K562 (cell line): ENCODE results near the gene CEP43. TPM values are rescaled to one million over a fixed set of nuclear protein-coding genes. Genes with fewer than 3 reads are reported as not detected.

Source experiments
- MAFF ChIP-seq: IDR thresholded peaks from 2 replicates; pipeline ENCODE4 v1.6.1; 2012; ENCODE audit warnings: low read length, improper control_type of control experiment
- MTA2 ChIP-seq: fragments of 450-650 bp; IDR thresholded peaks from 2 replicates; pipeline ENCODE4 v1.6.1; 2016; ENCODE audit warnings: low read depth
- NR1H2 ChIP-seq: sonication (generic); formaldehyde crosslinking; IDR thresholded peaks from 2 replicates; pipeline ENCODE4 v1.4.0; 2020; ENCODE audit warnings: mild to moderate bottlenecking, missing genetic modification reagents
- OTX1 ChIP-seq: fragments of 450-650 bp; formaldehyde crosslinking; IDR thresholded peaks from 2 replicates; pipeline ENCODE4 v1.4.0; 2022; ENCODE audit warnings: mild to moderate bottlenecking
- SMARCA5 ChIP-seq: fragments of 450-650 bp; IDR thresholded peaks from 2 replicates; pipeline ENCODE4 v1.6.1; 2016
- TEAD4 ChIP-seq, 2 experiments: sonication (generic) in 1 of 2; formaldehyde crosslinking in 1 of 2; IDR thresholded peaks; 2 replicates each; pipeline versions ENCODE4 v1.6.1 to v1.8.0; 2012 to 2022; ENCODE audit warnings: borderline replicate concordance in 1 of 2, inconsistent platforms in 1 of 2, low read length in 1 of 2, mild to moderate bottlenecking in 1 of 2, missing genetic modification reagents in 1 of 2
- TRIM24 ChIP-seq, 2 experiments: fragments of 450-650 bp; IDR thresholded peaks; 2 replicates each; pipeline ENCODE4 v1.6.1; 2016
- ZNF695 ChIP-seq: fragments of 450-650 bp; formaldehyde crosslinking; IDR thresholded peaks from 2 replicates; pipeline ENCODE4 v1.4.0; 2020; ENCODE audit warnings: mild to moderate bottlenecking, moderate library complexity
- ZNF717 ChIP-seq: fragments of 250-450 bp; sonication (Bioruptor Pico); IDR thresholded peaks from 2 replicates; pipeline ENCODE4 v1.5.0; 2021
- polyA plus RNA-seq, 8 experiments: library from polyadenylated mRNA; depleted of rRNA in 4 of 8; stranded (reverse) in 5 of 8; unstranded in 3 of 8; fragments of >200 nt; fragmentation: Nextera tagmentation in 2 of 8; fragmentation: Illumina TruSeq in 1 of 8; extraction: Ambion mirVana in 2 of 8; extraction: Trizol in 1 of 8; gene quantifications; 2 replicates each; pipeline versions ENCODE4 v1.2.1 to v1.2.3, GENCODE V29; 2011 to 2014; ENCODE audit warnings: inconsistent platforms in 1 of 8, missing spikeins in 1 of 8
- total RNA-seq, 7 experiments: library from RNA; depleted of rRNA in 6 of 7; stranded (reverse); fragments of >200 nt in 6 of 7; fragmentation: Illumina TruSeq in 2 of 7; extraction: Trizol in 2 of 7; gene quantifications; 2 replicates each; pipeline versions ENCODE4 v1.2.1 to v1.2.3, GENCODE V29; 2011 to 2021; ENCODE audit warnings: low replicate concordance in 1 of 7
- TF ChIP-seq, protein P1 (sequence below): fragments of 250-450 bp; sonication (Bioruptor Pico); IDR thresholded peaks from 2 replicates; pipeline ENCODE4 v1.5.0; 2022; ENCODE audit warnings: mild to moderate bottlenecking
- TF ChIP-seq, protein P2 (sequence below), 2 experiments: fragments of 450-650 bp in 1 of 2; sonication (generic) in 1 of 2; formaldehyde crosslinking in 1 of 2; IDR thresholded peaks in 1 of 2; conservative IDR thresholded peaks in 1 of 2; 2 replicates each; pipeline versions ENCODE4 v1.6.1 to v1.8.1; 2016 to 2023; ENCODE audit warnings: mild to moderate bottlenecking in 2 of 2, moderate library complexity in 2 of 2, inconsistent platforms in 1 of 2, missing genetic modification reagents in 1 of 2
- TF ChIP-seq, protein P3 (sequence below), 2 experiments: fragments of 450-650 bp in 1 of 2; sonication (generic) in 1 of 2; formaldehyde crosslinking in 1 of 2; IDR thresholded peaks; 2 replicates each; pipeline versions ENCODE4 v1.7.1 to v1.9.0; 2016 to 2022; ENCODE audit warnings: inconsistent platforms in 1 of 2, mild to moderate bottlenecking in 1 of 2, missing genetic modification reagents in 1 of 2
- TF ChIP-seq, protein P4 (sequence below): sonication (generic); formaldehyde crosslinking; IDR thresholded peaks from 2 replicates; pipeline ENCODE4 v1.8.0; 2023; ENCODE audit warnings: mild to moderate bottlenecking, missing genetic modification reagents

Gene CEP43
- total and polyA plus RNA-seq, 9 of the 15 experiments (the other 6 are each of a cell fraction or from before 2014, with no cell fraction given) = 15.2 to 55.7 (median 47.4) TPM

DNA sequence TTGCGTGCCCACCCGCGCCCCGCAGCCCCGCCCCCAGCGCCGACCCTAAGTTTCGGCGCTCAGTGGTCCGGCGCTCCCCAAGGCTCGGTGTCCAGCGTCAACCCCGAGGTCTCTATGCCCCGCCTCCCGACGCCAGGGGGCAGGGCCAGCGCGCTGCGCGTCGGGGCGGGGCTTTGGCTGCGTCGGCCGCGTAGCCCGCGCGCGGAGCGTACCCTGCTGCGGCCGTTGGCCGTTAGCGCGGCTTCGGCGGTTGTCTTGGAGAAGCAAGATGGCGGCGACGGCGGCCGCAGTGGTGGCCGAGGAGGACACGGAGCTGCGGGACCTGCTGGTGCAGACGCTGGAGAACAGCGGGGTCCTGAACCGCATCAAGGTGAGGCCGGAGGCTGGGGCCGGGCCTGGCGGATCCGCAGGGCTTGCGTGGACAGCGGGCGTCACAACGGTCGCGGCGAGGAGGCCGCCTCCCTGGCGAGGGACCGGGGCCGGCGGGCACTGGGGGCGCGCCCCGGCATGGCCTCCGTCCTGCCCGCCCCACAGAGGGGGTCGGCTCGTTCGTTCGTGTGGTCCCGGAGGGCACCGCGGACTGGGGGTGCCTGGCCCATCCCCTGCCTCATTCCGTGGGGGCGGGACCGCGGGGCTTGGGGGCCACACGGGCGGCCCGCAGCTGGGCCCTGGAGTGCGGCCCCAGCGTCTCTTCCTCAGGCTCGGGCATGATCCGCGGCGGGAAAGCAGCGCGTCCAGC is at the start of gene CEP43 (continued):
- TF ChIP-seq, protein P1, sequence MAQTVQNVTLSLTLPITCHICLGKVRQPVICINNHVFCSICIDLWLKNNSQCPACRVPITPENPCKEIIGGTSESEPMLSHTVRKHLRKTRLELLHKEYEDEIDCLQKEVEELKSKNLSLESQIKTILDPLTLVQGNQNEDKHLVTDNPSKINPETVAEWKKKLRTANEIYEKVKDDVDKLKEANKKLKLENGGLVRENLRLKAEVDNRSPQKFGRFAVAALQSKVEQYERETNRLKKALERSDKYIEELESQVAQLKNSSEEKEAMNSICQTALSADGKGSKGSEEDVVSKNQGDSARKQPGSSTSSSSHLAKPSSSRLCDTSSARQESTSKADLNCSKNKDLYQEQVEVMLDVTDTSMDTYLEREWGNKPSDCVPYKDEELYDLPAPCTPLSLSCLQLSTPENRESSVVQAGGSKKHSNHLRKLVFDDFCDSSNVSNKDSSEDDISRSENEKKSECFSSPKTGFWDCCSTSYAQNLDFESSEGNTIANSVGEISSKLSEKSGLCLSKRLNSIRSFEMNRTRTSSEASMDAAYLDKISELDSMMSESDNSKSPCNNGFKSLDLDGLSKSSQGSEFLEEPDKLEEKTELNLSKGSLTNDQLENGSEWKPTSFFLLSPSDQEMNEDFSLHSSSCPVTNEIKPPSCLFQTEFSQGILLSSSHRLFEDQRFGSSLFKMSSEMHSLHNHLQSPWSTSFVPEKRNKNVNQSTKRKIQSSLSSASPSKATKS (CRISPR knock-in tag) = no peak
- TF ChIP-seq SMARCA5 = no peak
- TF ChIP-seq OTX1 = no peak
- TF ChIP-seq, protein P2, sequence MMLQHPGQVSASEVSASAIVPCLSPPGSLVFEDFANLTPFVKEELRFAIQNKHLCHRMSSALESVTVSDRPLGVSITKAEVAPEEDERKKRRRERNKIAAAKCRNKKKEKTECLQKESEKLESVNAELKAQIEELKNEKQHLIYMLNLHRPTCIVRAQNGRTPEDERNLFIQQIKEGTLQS (IDR thresholded peaks at IDR 0.05) = no peak
- TF ChIP-seq, protein P2 (CRISPR knock-in tag; conservative IDR thresholded peaks at IDR 0.05) = no peak
- TF ChIP-seq, protein P3, sequence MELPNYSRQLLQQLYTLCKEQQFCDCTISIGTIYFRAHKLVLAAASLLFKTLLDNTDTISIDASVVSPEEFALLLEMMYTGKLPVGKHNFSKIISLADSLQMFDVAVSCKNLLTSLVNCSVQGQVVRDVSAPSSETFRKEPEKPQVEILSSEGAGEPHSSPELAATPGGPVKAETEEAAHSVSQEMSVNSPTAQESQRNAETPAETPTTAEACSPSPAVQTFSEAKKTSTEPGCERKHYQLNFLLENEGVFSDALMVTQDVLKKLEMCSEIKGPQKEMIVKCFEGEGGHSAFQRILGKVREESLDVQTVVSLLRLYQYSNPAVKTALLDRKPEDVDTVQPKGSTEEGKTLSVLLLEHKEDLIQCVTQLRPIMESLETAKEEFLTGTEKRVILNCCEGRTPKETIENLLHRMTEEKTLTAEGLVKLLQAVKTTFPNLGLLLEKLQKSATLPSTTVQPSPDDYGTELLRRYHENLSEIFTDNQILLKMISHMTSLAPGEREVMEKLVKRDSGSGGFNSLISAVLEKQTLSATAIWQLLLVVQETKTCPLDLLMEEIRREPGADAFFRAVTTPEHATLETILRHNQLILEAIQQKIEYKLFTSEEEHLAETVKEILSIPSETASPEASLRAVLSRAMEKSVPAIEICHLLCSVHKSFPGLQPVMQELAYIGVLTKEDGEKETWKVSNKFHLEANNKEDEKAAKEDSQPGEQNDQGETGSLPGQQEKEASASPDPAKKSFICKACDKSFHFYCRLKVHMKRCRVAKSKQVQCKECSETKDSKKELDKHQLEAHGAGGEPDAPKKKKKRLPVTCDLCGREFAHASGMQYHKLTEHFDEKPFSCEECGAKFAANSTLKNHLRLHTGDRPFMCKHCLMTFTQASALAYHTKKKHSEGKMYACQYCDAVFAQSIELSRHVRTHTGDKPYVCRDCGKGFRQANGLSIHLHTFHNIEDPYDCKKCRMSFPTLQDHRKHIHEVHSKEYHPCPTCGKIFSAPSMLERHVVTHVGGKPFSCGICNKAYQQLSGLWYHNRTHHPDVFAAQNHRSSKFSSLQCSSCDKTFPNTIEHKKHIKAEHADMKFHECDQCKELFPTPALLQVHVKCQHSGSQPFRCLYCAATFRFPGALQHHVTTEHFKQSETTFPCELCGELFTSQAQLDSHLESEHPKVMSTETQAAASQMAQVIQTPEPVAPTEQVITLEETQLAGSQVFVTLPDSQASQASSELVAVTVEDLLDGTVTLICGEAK (IDR thresholded peaks at IDR 0.05) = no peak
- TF ChIP-seq, protein P3 (CRISPR knock-in tag; IDR thresholded peaks at IDR 0.05) = no peak
- TF ChIP-seq ZNF717 = no peak
- no peak for TF ChIP-seq MTA2
- no peak for TF ChIP-seq MAFF
- TF ChIP-seq, protein P4, sequence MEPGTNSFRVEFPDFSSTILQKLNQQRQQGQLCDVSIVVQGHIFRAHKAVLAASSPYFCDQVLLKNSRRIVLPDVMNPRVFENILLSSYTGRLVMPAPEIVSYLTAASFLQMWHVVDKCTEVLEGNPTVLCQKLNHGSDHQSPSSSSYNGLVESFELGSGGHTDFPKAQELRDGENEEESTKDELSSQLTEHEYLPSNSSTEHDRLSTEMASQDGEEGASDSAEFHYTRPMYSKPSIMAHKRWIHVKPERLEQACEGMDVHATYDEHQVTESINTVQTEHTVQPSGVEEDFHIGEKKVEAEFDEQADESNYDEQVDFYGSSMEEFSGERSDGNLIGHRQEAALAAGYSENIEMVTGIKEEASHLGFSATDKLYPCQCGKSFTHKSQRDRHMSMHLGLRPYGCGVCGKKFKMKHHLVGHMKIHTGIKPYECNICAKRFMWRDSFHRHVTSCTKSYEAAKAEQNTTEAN (CRISPR knock-in tag) = peak; percentile 63; the same call in 1 of the 2 replicates
- no peak for TF ChIP-seq NR1H2 (CRISPR knock-in tag)
- no peak; the same call in 1 of the 2 replicates for TF ChIP-seq TEAD4 (IDR thresholded peaks at IDR 0.05; ENCODE audit: low read length)
- no peak for TF ChIP-seq TEAD4 (CRISPR knock-in tag; IDR thresholded peaks at IDR 0.05; ENCODE audit: borderline replicate concordance)
- TF ChIP-seq TRIM24 (IDR thresholded peaks at IDR 0.05) = no peak
- TF ChIP-seq ZNF695 (CRISPR knock-in tag) = no peak
